OCI-LY1 (cell line): ENCODE measurements around the gene NKTR.

ENCODE experiments used
- H2AFZ ChIP-seq: fragments of 200-600 bp; sonication (generic), shearing (Covaris generic); 2 replicates; pipeline ENCODE4 v1.6.0; 2014; ENCODE audit warnings: antibody characterized with exemption, mild to moderate bottlenecking, low read length
- H3F3A ChIP-seq: fragments of 200-600 bp; sonication (generic), shearing (Covaris generic); 2 replicates; pipeline ENCODE4 v1.6.0; 2014; ENCODE audit warnings: mild to moderate bottlenecking, antibody characterized with exemption, low read length, moderate library complexity; ENCODE audit not compliant: insufficient read depth
- H3K27ac ChIP-seq: fragments of 200-600 bp; sonication (generic); 2 replicates; pipeline ENCODE4 v1.5.1; 2014; ENCODE audit warnings: low read length, mixed run types, mild to moderate bottlenecking, low read depth; ENCODE audit not compliant: poor library complexity, severe bottlenecking
- H3K27me3 ChIP-seq: fragments of 200-600 bp; sonication (generic); 2 replicates; pipeline ENCODE4 v1.6.0; 2014; ENCODE audit warnings: antibody characterized with exemption, mild to moderate bottlenecking, low read length, moderate library complexity; ENCODE audit not compliant: insufficient read depth
- H3K36me3 ChIP-seq: fragments of 200-600 bp; sonication (generic); 2 replicates; pipeline ENCODE4 v1.6.1; 2014; ENCODE audit warnings: mild to moderate bottlenecking, antibody characterized with exemption, low read length, moderate library complexity, mixed read lengths; ENCODE audit not compliant: insufficient read depth
- H3K4me1 ChIP-seq: fragments of 200-600 bp; sonication (generic); 2 replicates; pipeline ENCODE4 v1.5.1; 2014; ENCODE audit warnings: mild to moderate bottlenecking, low read length, moderate library complexity; ENCODE audit not compliant: insufficient read depth, severe bottlenecking
- H3K4me2 ChIP-seq: fragments of 200-600 bp; sonication (generic), shearing (Covaris generic); 2 replicates; pipeline ENCODE4 v1.6.1; 2014; ENCODE audit warnings: low read length
- H3K4me3 ChIP-seq: fragments of 200-600 bp; sonication (generic); 2 replicates; pipeline ENCODE4 v1.5.1; 2014; ENCODE audit warnings: low read length, low read depth, mild to moderate bottlenecking, mixed read lengths; ENCODE audit not compliant: poor library complexity, severe bottlenecking
- H3K79me2 ChIP-seq: fragments of 200-600 bp; shearing (Covaris generic); 2 replicates; pipeline ENCODE4 v1.6.1; 2016; ENCODE audit warnings: mixed run types, low read length, mixed read lengths; ENCODE audit not compliant: insufficient read depth
- H3K9ac ChIP-seq: fragments of 200-600 bp; sonication (generic), shearing (Covaris generic); 2 replicates; pipeline ENCODE4 v1.6.1; 2014; ENCODE audit warnings: mild to moderate bottlenecking, low read length, mixed read lengths
- H3K9me2 ChIP-seq: fragments of 200-600 bp; sonication (generic), shearing (Covaris generic); 2 replicates; pipeline ENCODE4 v1.6.1; 2014; ENCODE audit warnings: low read depth, mild to moderate bottlenecking, low read length, mixed read lengths
- H3K9me3 ChIP-seq: fragments of 200-600 bp; shearing (Covaris generic); 2 replicates; pipeline ENCODE4 v1.6.1; 2014; ENCODE audit warnings: low read length, mixed read lengths
- H4K20me1 ChIP-seq: fragments of 200-600 bp; sonication (generic), shearing (Covaris generic); 2 replicates; pipeline ENCODE4 v1.6.0; 2016; ENCODE audit warnings: mild to moderate bottlenecking, low read length; ENCODE audit not compliant: insufficient read depth
- CTCF ChIP-seq: fragments of 200-600 bp; sonication (generic), shearing (Covaris generic); IDR thresholded peaks from 2 replicates; pipeline ENCODE4 v1.5.1; 2017; ENCODE audit warnings: mild to moderate bottlenecking, antibody characterized with exemption, low read length, moderate library complexity, mixed read lengths
- EZH2 ChIP-seq: fragments of 200-600 bp; sonication (generic), shearing (Covaris generic); IDR thresholded peaks from 2 replicates; pipeline ENCODE4 v1.8.0; 2017; ENCODE audit warnings: borderline replicate concordance, mixed run types, mild to moderate bottlenecking, antibody characterized with exemption, low read length, moderate library complexity, mixed read lengths

NKTR gene

GRCh38 chr3:42661593-42662022 lies 61.1 kb downstream of the NKTR start:
- H3K9me2 ChIP-seq, result no peaks in the 10 kb centered on the region
- H3K9me3 ChIP-seq, result no peaks in the 10 kb centered on the region
- H3K27me3 ChIP-seq, result no peaks in the 10 kb centered on the region
- no peak overlapping the region for H3K9ac ChIP-seq
- no peak overlapping the region for H2AFZ ChIP-seq
- no peak overlapping the region for H3K27ac ChIP-seq
- H3F3A ChIP-seq, result no peaks in the 10 kb centered on the region
- H3K4me2 ChIP-seq, result no peak overlapping the region
- H4K20me1 ChIP-seq, result no peaks in the 10 kb centered on the region
- H3K36me3 ChIP-seq, result no peaks in the 10 kb centered on the region
- H3K4me1 ChIP-seq, result peaks cover 12% of the 10 kb centered on the region
- TF ChIP-seq CTCF (no peak), EZH2 (no peak)
- no peak overlapping the region for H3K4me3 ChIP-seq
- H3K79me2 ChIP-seq, result no peaks in the 10 kb centered on the region

- H2AFZ ChIP-seq, result no peak overlapping the region
- H3K4me3 ChIP-seq, result no peak overlapping the region
- H3K4me2 ChIP-seq, result no peak overlapping the region
- H3K4me1 ChIP-seq, result peaks cover 12% of the 10 kb centered on the region
- no peaks in the 10 kb centered on the region for H3K9me2 ChIP-seq
- TF ChIP-seq CTCF, result no peak
- TF ChIP-seq EZH2, result no peak
- no peaks in the 10 kb centered on the region for H3K36me3 ChIP-seq
- no peak overlapping the region for H3K27ac ChIP-seq
- H4K20me1 ChIP-seq, result no peaks in the 10 kb centered on the region
- H3K9ac ChIP-seq, result no peak overlapping the region
- no peaks in the 10 kb centered on the region for H3K9me3 ChIP-seq
- H3K27me3 ChIP-seq, result no peaks in the 10 kb centered on the region
- H3K79me2 ChIP-seq, result no peaks in the 10 kb centered on the region
- no peaks in the 10 kb centered on the region for H3F3A ChIP-seq
These were observed 61.7 kb downstream of the NKTR start for GRCh38 chr3:42662037-42662812.

- no peaks in the 10 kb centered on the region for H3K9me2 ChIP-seq
- H3F3A ChIP-seq, result no peaks in the 10 kb centered on the region
- no peak overlapping the region for H3K9ac ChIP-seq
These were observed 62.5 kb downstream of the NKTR start for GRCh38 chr3:42662813-42663535.

More at GRCh38 chr3:42662813-42663535, 62.5 kb downstream of the NKTR start:
- no peaks in the 10 kb centered on the region for H4K20me1 ChIP-seq
- H3K4me2 ChIP-seq, result no peak overlapping the region
- H3K9me3 ChIP-seq, result no peaks in the 10 kb centered on the region
- peaks cover 12% of the 10 kb centered on the region for H3K4me1 ChIP-seq
- no peaks in the 10 kb centered on the region for H3K79me2 ChIP-seq
- H3K36me3 ChIP-seq, result no peaks in the 10 kb centered on the region
- no peak overlapping the region for H2AFZ ChIP-seq
- no peaks in the 10 kb centered on the region for H3K27me3 ChIP-seq
- no peak for TF ChIP-seq CTCF
- no peak for TF ChIP-seq EZH2
- no peak overlapping the region for H3K4me3 ChIP-seq
- no peak overlapping the region for H3K27ac ChIP-seq
